HG03565 (cell line): Measurements from ENCODE around the gene HBS1L.
"Not testable (repeated sequence)": the region's sequence is repeated elsewhere in the genome, so short reads cannot be mapped to it uniquely, and the experiment has no call there.

Experiments
- ATAC-seq: cut with Tn5 transposase; IDR thresholded peaks from one replicate; pipeline ENCODE4 v1.9.1; 2021; ENCODE audit warnings: mild to moderate bottlenecking, moderate library complexity; ENCODE audit not compliant: unreplicated experiment

HBS1L gene

GRCh38 chr6:135081966-135082365, 27.3 kb upstream of the HBS1L start:
- no peak for ATAC-seq

DNA sequence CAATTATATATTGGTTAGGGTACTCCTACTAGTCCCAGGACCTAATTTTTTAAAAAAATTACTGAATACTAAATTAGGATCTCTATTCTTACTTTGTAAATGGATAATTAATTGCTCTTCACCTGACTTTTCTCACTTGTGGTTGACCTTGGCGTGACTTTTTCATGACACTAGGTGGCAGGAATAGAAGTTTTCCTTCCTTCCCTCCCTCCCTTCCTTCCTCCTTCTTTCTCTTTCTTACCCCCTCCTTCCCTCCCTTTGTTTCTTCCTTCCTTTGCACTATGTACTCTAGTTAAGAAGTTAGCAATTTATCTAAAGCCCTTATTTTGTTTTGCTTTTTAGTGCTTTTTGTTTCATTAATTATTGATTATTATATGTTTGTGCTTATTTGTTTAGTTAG, 20.4 kb upstream of the HBS1L start:
- no peak for ATAC-seq

GRCh38 chr6:135073756-135074393, 19.3 kb upstream of the HBS1L start:
- ATAC-seq = no peak

DNA sequence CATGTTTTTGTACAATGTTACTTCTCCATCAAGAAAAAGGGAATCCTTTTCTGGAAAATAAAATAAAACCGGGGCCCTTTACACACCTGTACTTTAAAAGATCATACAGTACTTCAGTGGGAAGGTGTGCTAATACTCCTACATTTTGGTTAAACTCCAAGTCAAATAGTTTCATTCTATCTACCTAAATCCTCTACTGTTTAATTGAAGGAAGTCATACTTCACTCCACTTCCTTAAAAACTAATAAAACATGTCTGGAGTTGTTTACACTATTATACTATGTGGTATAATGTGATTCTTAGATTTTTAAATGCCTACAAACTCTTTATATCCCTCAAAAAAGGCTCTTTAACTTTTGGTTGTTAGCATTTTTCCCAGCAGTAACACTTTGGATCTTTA, 18.6 kb upstream of the HBS1L start:
- ATAC-seq = no peak

GRCh38 chr6:135072753-135073152, 18.1 kb upstream of the HBS1L start:
- ATAC-seq = no peak

DNA sequence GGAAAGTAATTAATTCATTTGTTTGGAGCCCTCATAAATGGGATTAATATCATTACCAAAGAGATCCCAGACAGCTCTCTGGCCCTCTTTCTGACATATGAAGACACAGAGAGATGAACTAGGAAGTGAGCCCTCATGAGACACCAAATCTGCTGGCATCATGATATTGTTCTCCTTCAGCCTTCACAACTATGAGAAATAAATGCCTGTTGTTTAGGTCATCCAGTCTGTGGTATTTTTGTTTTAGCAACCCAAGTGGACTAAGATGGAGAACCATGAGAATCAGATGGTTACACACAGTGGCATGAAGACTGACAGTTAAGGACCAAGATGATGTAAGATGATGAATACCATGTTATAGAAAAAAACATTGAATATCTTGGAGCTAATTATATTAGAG, 16.9 kb upstream of the HBS1L start:
- no peak for ATAC-seq

DNA sequence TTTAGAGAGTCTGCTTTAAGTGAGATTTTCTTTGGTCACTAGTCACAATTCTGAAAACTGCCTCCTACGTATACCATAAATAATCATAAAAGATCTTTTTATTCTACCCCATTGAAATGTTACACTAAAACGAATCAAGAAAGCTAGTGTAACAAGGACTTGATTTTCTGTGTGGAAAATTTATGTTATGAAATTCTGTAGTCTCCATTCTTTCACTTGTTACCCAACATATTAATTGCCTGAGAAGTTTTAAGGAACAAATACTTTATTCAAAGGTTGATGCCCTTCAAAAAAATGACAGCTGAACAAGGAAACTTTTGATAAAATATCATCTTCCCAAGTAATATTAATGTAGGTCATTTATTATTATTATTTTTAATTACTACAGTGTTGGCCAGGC, 13.3 kb upstream of the HBS1L start:
- no peak for ATAC-seq

- ATAC-seq = no peak
Measured at GRCh38 chr6:135066806-135067205, 12.2 kb upstream of the HBS1L start.

- ATAC-seq = no peak
Measured at GRCh38 chr6:135066397-135066796, 11.8 kb upstream of the HBS1L start.

DNA sequence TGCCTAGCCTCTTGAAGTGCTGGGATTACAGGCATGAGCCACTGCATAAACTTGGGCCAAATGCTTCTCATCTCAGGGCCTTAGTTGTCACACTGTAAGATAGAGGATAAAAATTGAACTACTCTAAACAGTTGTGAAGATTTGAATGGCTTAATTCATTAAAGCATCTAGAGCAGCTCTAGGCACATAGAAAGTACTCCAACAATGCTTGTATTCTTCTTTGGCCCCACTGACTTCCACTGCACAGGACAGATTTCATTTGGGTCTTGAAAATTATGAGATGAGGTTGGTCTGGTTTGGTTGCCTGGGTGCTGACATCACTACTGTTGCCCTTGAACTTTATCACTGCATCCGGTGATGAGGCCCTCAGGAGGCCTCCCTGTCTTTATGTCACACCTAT, 10.0 kb upstream of the HBS1L start:
- no peak for ATAC-seq

- no peak for ATAC-seq
Measured at GRCh38 chr6:135063926-135064325, 9.3 kb upstream of the HBS1L start.

DNA sequence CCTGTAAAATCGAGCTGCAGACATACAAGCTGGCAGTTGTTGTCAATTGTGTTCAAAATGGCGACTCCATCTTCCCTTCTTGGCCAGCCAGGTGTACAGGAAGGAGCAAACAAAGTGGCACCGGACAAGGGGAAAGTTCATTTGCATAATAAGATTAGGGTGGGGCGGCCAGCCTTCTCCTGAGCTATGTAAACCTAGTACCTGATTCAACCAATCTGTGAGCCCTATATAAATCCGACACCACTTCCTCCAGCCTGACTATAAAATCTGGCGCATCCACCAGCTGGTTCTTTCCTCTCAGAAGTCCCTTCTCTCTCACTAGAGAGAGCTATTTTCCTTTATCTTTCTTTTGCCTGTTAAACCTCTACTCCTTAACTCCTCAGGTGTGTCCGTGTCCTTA, 8.1 kb upstream of the HBS1L start:
- ATAC-seq = no peak

DNA sequence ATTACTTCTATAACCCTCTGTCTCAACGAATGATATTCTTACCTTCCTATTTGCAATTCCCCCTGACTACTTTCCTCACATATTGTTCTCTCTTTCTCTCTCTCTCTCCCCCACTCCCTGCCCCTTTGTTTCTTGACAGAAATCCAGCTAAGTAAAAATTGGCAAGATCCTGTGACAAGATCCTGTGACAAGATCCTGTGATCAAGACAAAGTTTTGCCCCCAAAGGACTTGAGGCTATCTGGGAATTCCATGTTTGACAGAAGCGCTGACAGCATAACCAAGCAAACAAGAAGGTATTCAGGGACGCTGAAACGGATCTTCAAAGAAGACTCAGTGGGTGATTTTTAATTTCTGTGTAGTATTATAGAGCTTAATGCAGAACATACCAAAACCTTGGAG, 5.5 kb upstream of the HBS1L start:
- no peak for ATAC-seq

GRCh38 chr6:135058299-135058698, 3.7 kb upstream of the HBS1L start:
- not testable (repeated sequence) for ATAC-seq

GRCh38 chr6:135056632-135057031, 2.0 kb upstream of the HBS1L start:
- no peak for ATAC-seq

DNA sequence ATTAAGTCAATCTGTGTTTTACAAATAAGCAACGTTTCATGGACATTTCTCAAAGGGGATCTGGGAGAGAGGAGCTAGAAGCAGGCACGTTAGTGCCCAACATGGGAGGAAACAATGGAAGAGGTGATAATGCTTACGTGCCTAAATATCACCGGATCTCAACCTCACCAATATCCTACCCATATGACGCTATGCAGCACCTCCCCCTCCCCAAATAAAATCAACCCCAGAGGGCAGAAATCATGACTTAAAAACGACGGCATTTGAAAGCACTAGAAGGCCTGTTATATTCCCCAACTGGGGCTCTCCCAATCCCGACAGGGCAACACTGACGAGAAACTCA, 425 bp downstream of the HBS1L start:
- no peak for ATAC-seq

GRCh38 chr6:135053406-135053805, 1.2 kb downstream of the HBS1L start:
- ATAC-seq = no peak

GRCh38 chr6:135052939-135053338, 1.7 kb downstream of the HBS1L start:
- no peak for ATAC-seq

- ATAC-seq = no peak
Measured at GRCh38 chr6:135048915-135049314, 5.7 kb downstream of the HBS1L start.

GRCh38 chr6:135047336-135047735, 7.3 kb downstream of the HBS1L start:
- no peak for ATAC-seq

- ATAC-seq = no peak
Measured at GRCh38 chr6:135046912-135047311, 7.7 kb downstream of the HBS1L start.

GRCh38 chr6:135044639-135045038, 10.0 kb downstream of the HBS1L start:
- no peak for ATAC-seq

- no peak for ATAC-seq
Measured at GRCh38 chr6:135043846-135044245, 10.8 kb downstream of the HBS1L start.

DNA sequence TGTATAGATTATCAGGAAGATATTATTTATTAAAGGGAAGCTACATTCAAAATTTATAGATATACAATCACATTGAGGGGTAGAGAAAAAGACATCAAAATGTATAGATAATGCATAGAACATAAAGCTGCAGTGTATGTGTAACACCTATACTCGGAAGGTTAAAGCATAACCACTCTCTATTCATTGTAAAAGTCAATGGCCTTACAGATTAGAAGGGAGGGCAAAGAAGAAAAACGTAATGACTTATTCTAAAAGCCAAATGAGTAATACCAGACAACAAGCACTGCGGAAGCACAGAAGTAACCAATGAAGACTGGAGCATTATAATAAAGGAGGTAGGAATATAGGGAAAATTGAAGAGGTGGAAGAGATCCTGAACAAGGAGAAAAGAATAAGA, 11.3 kb downstream of the HBS1L start:
- no peak for ATAC-seq
